GM10847 (cell line): ENCODE measurements around the gene GATA5.

Experiments used
- POLR2A ChIP-seq: IDR thresholded peaks from 2 replicates; pipeline ENCODE4 v1.6.1; 2011; ENCODE audit not compliant: insufficient read length; ENCODE audit errors: extremely low read depth

GATA5 gene

DNA sequence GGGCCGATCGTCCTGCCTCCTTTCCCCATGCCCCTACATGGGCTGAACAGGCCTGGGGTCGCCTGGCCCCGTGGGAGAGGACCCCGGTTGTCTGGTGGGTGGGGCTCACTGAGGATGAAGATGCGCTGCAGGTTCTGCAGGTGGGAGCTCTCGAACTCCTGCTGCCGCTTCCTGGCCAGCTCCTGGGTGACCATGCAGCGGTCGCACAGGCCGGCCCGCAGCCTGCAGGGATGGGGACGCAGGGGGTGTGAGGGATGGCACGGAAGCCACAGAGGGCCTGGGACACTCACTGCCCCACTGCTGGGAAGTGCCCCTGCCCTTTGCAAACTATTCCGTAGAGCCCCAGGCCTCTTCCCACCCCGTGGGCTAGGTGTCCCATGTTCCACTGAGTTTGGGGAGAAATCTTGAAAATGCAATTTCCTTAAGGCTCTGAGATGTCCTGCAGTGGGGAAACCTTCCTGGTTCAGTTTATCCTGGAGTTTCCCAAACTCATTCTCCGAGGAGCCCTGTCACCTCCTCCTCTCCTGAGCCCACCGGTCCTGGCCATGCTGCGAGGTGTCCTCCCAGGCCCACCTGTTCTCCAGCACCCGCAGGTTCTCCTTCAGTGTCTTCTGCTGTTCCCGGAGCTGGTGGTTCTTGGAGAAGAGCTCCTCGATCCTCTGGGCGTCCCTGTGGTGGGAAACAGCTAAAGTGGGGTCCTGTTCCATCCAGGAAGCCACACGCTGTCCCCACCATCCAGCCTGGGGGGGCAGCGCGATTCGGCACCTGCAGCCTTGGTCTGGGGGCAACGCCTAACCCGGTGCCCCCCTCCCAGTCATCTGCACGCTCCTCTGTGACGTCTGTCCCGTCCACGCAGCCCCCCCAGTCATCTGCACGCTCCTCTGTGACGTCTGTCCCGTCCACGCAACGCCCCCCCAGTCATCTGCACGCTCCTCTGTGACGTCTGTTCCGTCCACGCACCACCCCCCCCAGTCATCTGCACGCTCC, 58.9 kb downstream of the GATA5 start:
- no peak for TF ChIP-seq POLR2A

DNA sequence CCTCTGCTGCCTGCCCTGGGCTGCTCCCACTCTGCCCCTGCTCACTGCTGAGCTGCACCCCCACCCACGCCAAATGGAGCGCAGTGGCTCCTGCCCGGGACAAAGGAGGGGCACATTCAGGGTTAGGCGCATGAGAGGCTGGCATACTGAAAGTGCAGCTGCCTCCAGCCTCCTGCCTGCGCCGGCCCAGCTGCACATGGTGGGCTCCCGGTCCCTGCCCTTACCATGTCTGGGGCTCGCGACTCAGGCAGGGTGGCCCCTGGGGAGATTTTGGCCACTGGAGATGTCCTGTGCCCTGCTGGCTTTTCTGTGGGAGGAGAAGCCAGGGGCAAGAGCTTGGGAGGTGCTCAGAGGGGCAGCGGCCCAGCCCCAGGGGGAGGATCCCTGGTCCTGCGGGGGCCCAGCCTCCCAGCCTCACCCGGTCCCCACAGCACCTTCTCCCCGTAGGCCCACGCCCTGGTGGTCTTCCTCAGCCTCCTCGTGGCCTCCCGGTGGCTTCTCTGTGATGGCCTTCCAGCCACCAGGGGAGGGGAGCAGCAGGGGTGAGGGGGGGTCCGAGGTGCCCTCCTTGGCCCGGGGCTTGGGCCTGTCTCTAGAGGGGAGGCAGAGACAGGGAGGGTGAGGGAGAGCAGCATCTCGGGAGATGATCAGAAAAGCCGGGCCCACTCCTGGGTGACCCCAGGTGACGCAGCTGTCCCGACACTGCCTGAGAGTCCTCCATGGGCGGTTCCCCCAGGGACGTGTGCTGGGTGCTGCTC, 60.3 kb downstream of the GATA5 start:
- no peak for TF ChIP-seq POLR2A

DNA sequence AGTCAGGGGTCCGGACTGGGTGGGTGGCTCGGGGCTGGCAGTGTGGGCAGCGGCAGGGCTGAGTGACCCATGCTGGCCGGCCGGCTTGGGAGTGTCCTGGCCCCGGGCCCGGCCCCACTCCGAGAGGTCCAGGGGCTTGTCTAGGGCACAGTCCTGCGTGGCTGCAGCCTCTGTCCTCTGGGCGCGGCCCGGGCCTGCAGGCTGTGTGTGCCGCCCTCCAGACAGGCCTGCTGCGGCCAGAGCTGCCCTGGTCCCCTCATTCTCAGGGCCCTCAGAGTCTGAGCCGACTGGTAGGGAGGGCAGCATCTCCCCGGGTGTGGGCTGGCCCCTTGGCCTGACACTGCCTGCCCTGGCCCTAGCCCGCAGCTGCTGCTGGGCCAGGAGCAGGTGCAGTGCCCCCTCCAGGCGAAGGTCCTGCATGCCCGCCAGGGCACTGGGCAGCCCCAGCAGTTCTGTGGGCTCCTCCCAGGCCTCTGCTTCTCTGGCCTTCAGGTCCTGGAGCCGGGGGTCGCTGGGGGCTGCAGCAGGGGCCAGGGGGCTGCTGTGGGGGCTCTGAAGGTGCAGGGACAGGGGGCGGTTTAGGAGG, 61.8 kb downstream of the GATA5 start:
- no peak for TF ChIP-seq POLR2A
